Fibroblast of upper back skin (primary cell): ENCODE measurements around the gene PPP4R3A.
"Not testable (repeated sequence)": the region's sequence is repeated elsewhere in the genome, so short reads cannot be mapped to it uniquely, and the experiment has no call there.

ENCODE experiments used
- DNase-seq: peaks from one replicate; pipeline ENCODE4 v3.0.0-alpha.2; 2013

Gene PPP4R3A

DNA sequence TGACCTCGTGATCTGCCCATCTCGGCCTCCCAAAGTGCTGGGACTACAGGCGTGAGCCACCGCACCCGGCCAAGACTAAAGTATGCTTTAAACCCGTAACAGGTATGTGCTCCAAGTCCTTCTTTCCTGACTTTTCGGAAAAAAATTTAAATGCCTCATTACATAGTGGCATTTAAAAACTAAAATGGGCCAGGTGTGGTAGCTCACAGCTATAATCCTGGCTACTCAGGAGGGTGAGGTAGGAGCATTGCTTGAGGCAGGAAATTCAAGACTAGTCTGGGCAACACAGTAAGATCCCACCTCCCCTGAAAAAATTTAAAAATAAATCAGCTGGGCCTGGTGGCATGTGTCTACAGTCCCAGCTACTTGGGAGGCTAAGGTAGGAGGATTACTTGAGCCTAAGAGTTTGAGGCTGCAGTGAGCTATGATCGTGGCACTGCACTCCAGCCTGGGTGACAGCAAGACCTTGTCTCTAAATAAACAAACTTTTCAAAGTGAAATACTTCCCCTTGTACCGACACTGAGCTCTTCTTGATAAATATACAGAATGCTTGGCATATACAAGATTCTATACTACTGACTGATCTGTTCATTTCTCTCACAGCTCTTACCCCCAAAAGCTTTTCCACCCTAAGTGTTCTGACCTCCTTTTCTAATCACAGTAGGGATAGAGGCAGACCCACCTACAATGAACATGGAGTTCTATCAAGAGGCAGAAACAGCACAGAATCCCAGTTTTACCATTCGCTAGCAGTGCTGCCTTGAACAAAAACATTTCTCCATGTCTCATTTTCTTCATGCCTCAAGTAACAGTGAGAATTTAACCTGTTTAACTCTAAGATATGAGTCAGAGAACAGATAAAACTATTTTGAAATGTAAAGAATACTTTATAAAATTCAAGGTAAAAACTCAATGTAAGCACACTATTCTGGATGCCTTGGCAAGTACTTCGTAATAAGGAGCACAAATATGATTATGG lies 7.9 kb downstream of the PPP4R3A start:
- no peak for DNase-seq

GRCh38 chr14:91501348-91501747 lies 8.8 kb downstream of the PPP4R3A start:
- DNase-seq: no peak

DNA sequence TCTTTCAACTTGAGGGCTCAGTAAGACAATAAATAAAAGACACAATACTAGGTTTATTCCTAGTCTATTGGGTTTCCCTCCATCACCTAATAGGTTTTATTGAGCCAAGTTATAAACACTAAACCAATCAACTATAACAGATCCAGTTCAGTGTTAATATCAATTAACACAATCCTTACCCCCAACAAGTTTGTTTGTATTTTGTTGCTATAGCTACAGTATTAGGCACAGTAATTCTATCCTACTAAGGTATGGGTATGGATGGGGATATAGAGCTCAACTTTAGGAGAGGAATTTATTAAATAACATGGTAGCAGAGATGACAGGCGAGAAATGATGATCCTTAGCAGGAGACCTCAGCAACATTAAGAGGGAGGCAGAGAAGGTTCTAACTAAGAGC lies 13.3 kb downstream of the PPP4R3A start:
- DNase-seq: no peak

DNA sequence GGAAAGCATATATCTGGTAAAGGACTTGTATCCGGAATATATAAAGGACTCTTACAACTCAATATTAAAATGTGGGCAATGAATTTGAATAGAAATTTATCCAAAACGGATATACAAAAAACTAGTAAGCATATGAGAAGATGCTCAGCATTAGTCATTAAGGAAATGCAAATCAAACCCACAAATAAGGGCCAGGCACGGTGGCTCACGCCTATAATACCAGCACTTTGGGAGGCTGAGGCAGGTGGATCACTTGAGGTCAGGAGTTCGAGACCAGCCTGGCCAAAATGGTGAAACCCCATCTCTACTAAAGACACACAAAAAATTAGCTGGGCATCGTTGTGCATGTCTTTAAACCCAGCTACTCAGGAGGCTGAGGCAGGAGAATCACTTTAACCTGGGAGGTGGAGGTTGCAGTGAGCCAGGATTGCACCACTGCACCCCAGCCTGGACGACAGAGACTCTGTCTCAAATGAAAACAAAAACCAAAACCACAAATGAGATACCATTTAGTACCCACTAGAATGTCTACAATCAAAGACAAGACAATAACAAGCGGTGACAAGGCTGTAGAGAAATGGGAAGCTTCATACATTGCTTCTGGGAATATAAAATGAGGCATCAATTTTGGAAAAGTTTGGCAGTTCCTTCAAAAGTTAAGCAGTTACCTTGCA lies 15.6 kb downstream of the PPP4R3A start:
- DNase-seq: not testable (repeated sequence)

DNA sequence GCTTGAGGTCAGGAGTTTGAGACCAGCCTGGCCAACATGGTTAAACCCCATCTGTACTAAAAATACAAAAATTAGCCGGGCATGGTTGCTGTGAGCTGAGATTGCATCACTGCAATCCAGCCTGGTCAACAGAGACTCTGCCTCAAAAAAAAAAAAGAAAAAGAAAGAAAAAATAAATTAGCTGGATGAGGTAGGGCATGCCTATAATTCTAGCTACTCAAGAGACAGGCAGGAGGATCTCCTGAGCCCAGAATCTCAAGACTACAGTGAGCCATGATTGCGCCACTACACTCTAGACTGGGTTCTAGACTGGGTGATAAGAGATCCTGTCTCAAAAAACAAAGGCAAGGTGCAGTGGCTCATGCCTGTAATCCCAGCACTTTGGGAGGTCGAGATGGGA lies 16.9 kb downstream of the PPP4R3A start:
- peak; percentile 7 for DNase-seq

DNA sequence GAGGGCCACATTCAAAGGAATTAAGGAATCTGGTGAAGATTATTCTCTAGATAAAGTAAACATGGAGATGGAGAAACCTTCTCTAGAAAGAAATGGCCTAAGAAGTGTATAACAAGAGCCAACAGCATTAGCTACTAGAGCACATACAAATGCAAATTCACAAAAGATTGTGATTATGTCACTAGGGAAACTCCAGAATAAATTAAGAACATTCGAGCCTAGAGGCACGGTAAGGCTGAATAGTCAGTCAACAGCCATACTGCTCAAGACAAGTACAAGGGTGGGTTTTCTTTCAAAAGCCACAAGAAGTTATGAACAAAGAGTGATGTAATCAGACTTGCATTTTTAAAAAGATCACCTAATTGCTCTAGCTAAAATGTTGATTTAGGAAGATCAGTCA lies 25.4 kb downstream of the PPP4R3A start:
- DNase-seq: no peak

DNA sequence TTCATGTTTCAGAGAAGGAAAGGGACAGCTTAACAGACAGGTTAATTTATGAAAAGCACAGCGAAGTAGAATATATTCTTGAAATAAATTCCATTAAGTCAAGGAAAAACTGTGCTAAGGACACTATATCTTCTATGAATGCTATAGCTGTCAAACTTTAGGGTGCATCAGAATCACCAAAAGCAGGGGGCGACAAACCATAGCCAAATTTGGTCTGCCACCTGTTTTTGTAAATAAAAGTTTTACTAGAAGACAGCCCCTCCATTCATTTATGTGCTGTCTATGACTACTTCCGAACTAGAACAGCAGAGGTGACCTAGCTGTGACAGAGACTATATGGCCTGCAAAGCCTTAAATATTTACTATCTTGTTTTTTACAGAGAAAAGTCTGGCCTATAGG lies 25.9 kb downstream of the PPP4R3A start:
- DNase-seq: no peak

DNA sequence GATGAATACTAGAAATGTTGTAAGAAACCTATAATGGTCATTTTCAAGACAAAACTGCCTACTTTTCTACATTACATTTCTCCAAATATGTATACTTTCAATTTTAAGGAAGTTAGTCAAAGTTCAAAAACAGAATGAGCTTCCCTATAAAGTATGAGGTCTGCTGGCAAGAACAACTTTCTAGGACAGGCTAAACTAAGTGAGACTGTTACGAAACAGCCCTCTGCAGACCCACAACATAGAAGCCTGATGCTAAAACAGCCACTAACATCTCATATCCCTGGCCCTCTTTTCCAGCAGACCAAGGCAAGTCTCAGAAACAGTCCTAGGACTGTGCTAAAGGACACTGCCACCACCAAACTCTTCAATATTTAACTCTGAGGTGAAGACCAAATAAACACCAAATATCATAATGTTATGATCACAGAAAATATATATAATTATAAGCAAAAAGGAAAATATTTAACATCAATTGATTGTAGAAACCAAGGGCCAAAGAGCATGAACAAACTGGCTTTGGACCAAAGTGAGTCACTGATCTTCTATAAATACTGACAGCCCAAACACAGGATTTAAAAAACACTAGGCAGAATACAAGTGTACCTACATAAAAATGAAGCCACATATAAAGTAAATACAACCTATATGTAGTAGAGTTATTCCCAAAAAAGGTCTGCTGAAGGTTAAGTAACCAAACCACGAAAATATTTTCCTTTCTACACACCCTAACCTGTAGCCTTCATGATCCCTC lies 27.7 kb downstream of the PPP4R3A start:
- DNase-seq: peak; percentile 20

- no peak for DNase-seq
These were observed 32.7 kb downstream of the PPP4R3A start for GRCh38 chr14:91477388-91477787.

DNA sequence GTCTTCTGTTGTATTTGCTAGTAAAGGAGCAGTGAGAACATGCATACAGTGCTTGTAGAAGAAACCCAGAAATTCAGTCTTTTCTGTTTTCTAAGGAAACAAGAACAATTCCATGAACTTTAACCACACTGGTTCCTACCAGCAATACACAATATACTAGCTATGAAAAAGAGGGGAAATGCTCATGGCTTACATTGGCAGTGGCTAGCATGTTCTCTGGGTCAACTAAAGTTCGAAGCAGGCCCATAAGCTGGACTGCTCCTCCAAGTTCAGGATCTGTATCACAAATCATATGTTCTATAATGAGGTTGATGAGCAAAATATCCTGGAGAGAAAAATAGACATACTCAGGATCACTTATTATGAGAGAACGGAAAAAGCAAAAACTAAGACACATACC lies 37.1 kb downstream of the PPP4R3A start:
- no peak for DNase-seq

GRCh38 chr14:91470216-91470615 lies 39.9 kb downstream of the PPP4R3A start:
- DNase-seq: no peak

DNA sequence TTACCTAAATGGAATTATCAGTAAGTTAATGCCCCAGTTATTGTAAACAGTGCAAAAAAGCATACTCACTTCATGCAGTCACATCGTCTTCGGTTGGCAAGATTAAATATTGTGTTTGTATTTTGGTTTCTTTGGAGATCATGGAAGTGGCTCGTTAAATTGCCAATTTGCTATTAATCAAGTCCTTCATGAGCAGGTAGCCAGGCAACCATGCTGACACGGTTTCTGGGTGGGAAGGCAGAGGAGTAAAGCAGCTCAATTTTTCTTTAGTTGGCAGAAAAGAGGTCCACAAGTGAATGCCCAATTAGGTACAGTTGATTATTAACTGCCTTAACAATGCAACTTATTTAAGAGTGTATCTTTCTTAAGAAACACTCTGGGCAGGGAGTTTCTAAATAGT lies 43.9 kb downstream of the PPP4R3A start:
- DNase-seq: no peak

DNA sequence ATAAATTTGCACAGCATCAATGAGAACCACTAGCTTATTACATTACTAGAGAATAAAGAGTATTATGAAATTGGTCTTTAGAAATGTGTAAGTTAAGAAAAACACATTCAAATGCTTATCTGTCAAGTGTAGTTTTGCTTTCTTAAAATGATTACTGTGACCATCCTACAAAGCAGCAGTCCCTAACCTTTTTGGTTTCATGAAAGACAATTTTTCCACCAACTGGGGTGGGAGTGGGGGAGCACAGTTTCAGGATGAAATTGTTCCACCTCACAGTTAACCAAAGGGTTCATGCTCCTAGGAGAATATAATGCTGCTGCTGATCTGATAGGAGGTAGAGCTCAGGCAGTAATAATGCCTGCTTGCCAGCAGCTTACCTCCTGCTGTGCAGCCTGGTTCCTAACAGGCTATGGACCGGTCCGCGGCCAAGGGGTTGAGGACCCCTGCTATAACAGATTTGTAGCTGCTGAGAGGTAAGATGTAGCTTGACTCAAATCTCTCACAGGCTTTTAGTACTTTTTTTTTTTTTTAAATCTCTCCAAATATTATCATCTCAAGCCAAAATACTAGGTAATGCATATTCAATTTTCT lies 45.4 kb downstream of the PPP4R3A start:
- no peak for DNase-seq

- no peak for DNase-seq
These were observed 51.5 kb downstream of the PPP4R3A start for GRCh38 chr14:91458612-91459011.

GRCh38 chr14:91456283-91456682 lies 53.8 kb downstream of the PPP4R3A start:
- no peak for DNase-seq

DNA sequence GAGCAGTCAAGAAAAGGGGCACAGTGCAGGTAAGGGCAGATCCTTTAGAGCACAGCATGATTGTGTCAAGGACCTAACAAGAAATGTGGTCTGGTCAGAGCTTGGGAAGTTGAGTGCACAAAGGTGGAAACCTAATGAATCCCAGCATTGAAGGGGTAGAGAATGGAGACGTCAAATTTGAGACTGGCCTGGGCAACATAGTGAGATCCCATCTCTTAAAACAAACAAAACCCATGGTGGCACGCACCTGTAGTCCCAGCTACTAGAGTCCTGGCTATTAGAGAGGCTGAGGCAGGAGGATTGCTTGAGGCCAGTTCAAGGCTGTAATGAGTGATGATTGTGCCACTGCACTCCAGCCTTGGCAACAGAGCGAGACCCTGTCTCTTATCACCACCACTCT lies 55.5 kb downstream of the PPP4R3A start:
- DNase-seq: no peak

- no peak for DNase-seq
These were observed 56.0 kb downstream of the PPP4R3A start for GRCh38 chr14:91454155-91454554.

DNA sequence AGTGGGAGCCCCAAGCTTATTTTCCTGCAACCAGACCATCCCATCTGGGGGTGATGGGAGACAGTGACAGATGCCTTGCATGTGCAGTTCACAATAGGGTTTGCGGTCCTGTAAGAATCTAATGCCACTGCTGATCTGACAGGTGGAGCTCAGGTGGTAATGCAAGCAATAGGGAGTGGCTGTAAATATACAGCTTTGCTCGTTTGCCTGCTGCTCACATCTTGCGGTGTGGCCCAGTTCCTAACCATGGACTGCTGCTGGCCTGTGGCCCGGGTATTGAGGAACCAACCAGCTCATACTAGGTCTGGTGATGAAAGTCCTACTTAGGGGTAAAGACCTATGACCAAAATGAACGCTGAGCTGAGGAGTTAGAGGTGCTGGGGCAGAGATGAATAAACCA lies 56.4 kb downstream of the PPP4R3A start:
- DNase-seq: no peak

DNA sequence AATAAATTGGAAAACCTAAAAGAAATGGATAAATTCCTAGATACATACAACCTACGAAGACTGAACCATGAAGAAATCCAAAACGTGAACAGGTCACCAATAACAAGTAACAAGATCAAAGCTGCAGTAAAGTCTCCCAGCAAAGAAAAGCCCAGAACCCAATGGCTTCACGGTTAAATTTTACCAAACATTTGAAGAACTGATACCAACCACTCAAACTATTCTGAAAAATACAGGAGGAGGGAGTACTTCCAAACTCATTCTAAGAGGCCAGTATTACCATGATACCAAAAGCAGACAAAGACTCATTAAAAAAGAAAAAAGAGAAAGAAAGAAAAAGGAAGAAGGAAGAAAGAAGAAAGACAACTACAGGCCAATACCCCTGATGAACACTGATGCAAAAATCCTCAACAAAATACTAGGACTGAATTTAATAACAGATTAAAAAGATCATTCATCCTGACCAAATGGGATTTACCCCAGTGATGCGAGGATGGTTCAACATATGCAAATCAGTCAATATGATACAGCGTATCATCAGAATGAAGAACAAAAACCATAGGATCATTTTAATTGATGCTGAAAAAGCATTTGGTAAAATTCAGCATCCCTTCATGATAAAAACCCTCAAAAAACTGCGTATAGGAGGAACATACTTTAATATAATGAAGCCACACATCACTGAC lies 65.6 kb downstream of the PPP4R3A start:
- DNase-seq: no peak

DNA sequence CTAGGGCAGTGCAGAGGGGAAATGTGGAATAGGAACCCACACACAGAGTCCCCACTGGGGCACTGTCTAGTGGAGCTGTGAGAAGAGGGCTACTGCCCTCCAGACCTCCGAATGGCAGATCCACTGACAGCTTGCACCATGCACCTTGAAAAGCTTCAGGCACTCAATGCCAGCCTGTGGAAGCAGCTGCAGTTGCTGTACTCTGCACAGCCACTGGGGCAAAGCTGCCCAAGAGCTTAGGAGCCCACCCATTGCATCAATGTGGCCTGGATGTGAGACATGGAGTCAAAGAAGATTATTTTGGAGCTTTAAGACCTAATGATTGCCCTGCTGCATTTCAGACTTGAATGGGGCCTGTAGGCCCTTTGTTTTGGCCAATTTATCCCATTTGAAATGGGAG lies 70.8 kb downstream of the PPP4R3A start:
- DNase-seq: no peak

- no peak for DNase-seq
These were observed 71.3 kb downstream of the PPP4R3A start for GRCh38 chr14:91438845-91439244.

DNA sequence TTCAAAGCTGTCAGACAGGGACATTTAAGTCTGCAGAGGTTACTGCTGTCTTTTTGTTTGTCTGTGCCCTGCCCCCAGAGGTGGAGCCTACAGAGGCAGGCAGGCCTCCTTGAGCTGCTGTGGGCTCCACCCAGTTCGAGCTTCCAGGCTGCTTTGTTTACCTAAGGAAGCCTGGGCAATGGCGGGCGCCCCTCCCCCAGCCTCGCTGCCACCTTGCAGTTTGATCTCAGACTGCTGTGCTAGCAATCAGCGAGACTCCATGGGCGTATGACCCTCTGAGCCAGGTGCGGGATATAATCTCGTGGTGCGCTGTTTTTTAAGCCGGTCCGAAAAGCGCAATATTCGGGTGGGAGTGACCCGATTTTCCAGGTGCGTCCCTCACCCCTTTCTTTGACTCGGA lies 73.8 kb downstream of the PPP4R3A start:
- DNase-seq: not testable (repeated sequence)

DNA sequence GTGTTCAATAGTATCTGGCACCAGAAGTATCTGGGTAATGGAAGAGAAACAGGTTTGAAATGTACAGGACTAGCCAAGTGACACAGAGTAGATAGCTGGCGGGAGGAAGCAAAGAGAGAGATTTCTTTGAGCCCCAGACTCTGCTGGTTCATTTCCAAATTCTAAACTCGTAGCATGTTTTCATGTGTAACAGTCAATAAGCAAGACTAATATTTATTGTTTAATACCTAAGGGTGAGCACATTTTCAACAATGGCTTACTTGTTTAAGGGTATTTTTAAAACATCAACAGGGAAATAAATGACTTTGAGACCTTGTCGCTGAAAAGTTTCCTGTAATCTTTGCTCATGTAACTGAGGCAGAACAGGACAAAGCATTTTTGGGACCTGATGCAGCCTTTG lies 80.7 kb downstream of the PPP4R3A start:
- no peak for DNase-seq
